Naive thymus-derived CD4-positive, alpha-beta T cell (primary cell): ENCODE results near the gene CDKN1A. TPM values are rescaled to one million over a fixed set of nuclear protein-coding genes. Genes with fewer than 3 reads are reported as not detected.
"Not testable (repeated sequence)": the region's sequence is repeated elsewhere in the genome, so short reads cannot be mapped to it uniquely, and the experiment has no call there.

Experiments
- ATAC-seq: fragments of 150-1000 bp; cut with Tn5 transposase; 2 replicates; pipeline ENCODE4 v1.10.0; 2021; ENCODE audit warnings: mild to moderate bottlenecking, moderate library complexity
- CTCF ChIA-PET: fragments of 350-600 bp; sonication (Branson Sonifier 250); formaldehyde crosslinking; loops from one replicate; lab custom pipeline; 2021; ENCODE audit warnings: antibody characterized with exemption; lab: Charles Lee
- POLR2A ChIA-PET: fragments of 350-600 bp; sonication (Branson Sonifier 250); formaldehyde crosslinking; loops from one replicate; lab custom pipeline; 2021; ENCODE audit warnings: antibody characterized with exemption, inconsistent platforms; lab: Charles Lee
- DNase-seq, 9 donors: peaks; one replicate each; pipeline versions ENCODE4 v3.0.0 to v3.0.0-alpha.2; 2020 to 2022; ENCODE audit warnings: mixed read lengths in 1 of 9
- H3K27ac ChIP-seq: one replicate; pipeline ENCODE4 v1.7.0; 2013; ENCODE audit warnings: mild to moderate bottlenecking, low read depth, low read length, moderate library complexity
- H3K27me3 ChIP-seq, 2 donors: one replicate each; pipeline ENCODE4 v1.7.0; 2013; ENCODE audit warnings: low read length in 2 of 2, mild to moderate bottlenecking in 2 of 2, moderate library complexity in 2 of 2; ENCODE audit not compliant: control insufficient read depth in 2 of 2, insufficient read depth in 2 of 2
- H3K36me3 ChIP-seq, 3 experiments: 1 replicate in 2 of 3; 2 replicates in 1 of 3; pipeline ENCODE4 v1.7.0; 2013; ENCODE audit warnings: low read length in 3 of 3, mild to moderate bottlenecking in 3 of 3, moderate library complexity in 1 of 3; ENCODE audit not compliant: insufficient read depth in 3 of 3, control insufficient read depth in 2 of 3
- H3K4me1 ChIP-seq, 2 donors: one replicate each; pipeline ENCODE4 v1.7.0; 2013; ENCODE audit warnings: low read length in 2 of 2, mild to moderate bottlenecking in 2 of 2, moderate library complexity in 1 of 2; ENCODE audit not compliant: control insufficient read depth in 2 of 2, insufficient read depth in 2 of 2
- H3K4me3 ChIP-seq: 2 replicates; pipeline ENCODE4 v1.7.0; 2013; ENCODE audit warnings: mild to moderate bottlenecking, low read length
- H3K9me3 ChIP-seq, 3 experiments: 1 replicate in 2 of 3; 2 replicates in 1 of 3; pipeline ENCODE4 v1.7.0; 2013; ENCODE audit warnings: low read length in 3 of 3; ENCODE audit not compliant: control insufficient read depth in 2 of 3
- H3K27ac Mint-ChIP-seq, 9 donors: one replicate each; pipeline ENCODE4 v1.8.0; 2020 to 2022; ENCODE audit warnings: mixed read lengths in 9 of 9, mild to moderate bottlenecking in 8 of 9, moderate library complexity in 5 of 9, inconsistent platforms in 2 of 9
- H3K27me3 Mint-ChIP-seq, 5 donors: one replicate each; pipeline ENCODE4 v1.8.0; 2021 to 2022; ENCODE audit warnings: mixed read lengths in 5 of 5, mild to moderate bottlenecking in 1 of 5
- H3K36me3 Mint-ChIP-seq, 5 donors: one replicate each; pipeline ENCODE4 v1.8.0; 2020 to 2022; ENCODE audit warnings: mixed read lengths in 5 of 5, mild to moderate bottlenecking in 3 of 5, inconsistent platforms in 1 of 5
- H3K4me1 Mint-ChIP-seq, 7 donors: one replicate each; pipeline ENCODE4 v1.8.0; 2020 to 2022; ENCODE audit warnings: mixed read lengths in 7 of 7, mild to moderate bottlenecking in 3 of 7, inconsistent platforms in 1 of 7
- H3K4me3 Mint-ChIP-seq, 10 donors: one replicate each; pipeline ENCODE4 v1.8.0; 2020 to 2022; ENCODE audit warnings: mild to moderate bottlenecking in 10 of 10, mixed read lengths in 10 of 10, moderate library complexity in 6 of 10, inconsistent platforms in 2 of 10
- H3K9me3 Mint-ChIP-seq, 11 donors: one replicate each; pipeline ENCODE4 v1.8.0; 2020 to 2022; ENCODE audit warnings: mixed read lengths in 11 of 11, mild to moderate bottlenecking in 4 of 11, inconsistent platforms in 1 of 11, moderate library complexity in 1 of 11
- intact Hi-C, 2 donors: fragments of 100-400 bp; cut with micrococcal nuclease; formaldehyde crosslinking; loops; one replicate each; pipeline ENCODE4 v1.15.1; 2023
- polyA plus RNA-seq, 2 donors: library from polyadenylated mRNA; unstranded; fragments of 300-500 nt; fragmentation: Illumina TruSeq; gene quantifications; one replicate each; pipeline ENCODE4 v1.2.3, GENCODE V29; 2021
- total RNA-seq, 6 experiments: library from RNA in 5 of 6; stranded (reverse) in 5 of 6; gene quantifications; 1 replicate in 5 of 6; 2 replicates in 1 of 6; pipeline ENCODE4 v1.2.3 and lab custom pipeline; 2021 to 2026

CDKN1A gene
- total and polyA plus RNA-seq, 7 experiments from 2014 or later = 0.08 to 156 (median 1.6) TPM

GRCh38 chr6:36703081-36703606, 24.6 kb downstream of the CDKN1A start:
- DNase-seq (no peak), ATAC-seq (no peak)
- intact Hi-C loops = no loop called here
- Histone ChIP-seq H3K4me3 (no peak overlapping the region), H3K27ac (no peak overlapping the region), H3K36me3 (no peaks in the 10 kb centered on the region), H3K4me1 (no peaks in the 10 kb centered on the region), H3K27me3 (no peaks in the 10 kb centered on the region), H3K9me3 (no peaks in the 10 kb centered on the region)
- H3K27ac Mint-ChIP-seq = no peak overlapping the region
- ChIA-PET CTCF (no interaction called here), POLR2A (no interaction called here)
- H3K9me3 Mint-ChIP-seq = peaks cover 0 to 1% (median 0%) of the 10 kb centered on the region in 11 donors
- peaks cover 0 to 11% (median 0%) of the 10 kb centered on the region in 7 donors for H3K4me1 Mint-ChIP-seq
- peaks cover 0 to 10% (median 0%) of the 10 kb centered on the region in 5 donors for H3K27me3 Mint-ChIP-seq
- H3K4me3 Mint-ChIP-seq = peak overlapping the region in 1 of 10 donors; percentile 3
- H3K36me3 Mint-ChIP-seq = no peaks in the 10 kb centered on the region

GRCh38 chr6:36703982-36704381, 25.5 kb downstream of the CDKN1A start:
- Mint-ChIP-seq H3K36me3 (no peaks in the 10 kb centered on the region), H3K4me3 (no peak overlapping the region), H3K9me3 (peaks cover 0 to 1% (median 0%) of the 10 kb centered on the region in 11 donors), H3K27ac (no peak overlapping the region), H3K27me3 (peaks cover 0 to 10% (median 0%) of the 10 kb centered on the region in 5 donors), H3K4me1 (peaks cover 0 to 11% (median 0%) of the 10 kb centered on the region in 7 donors)
- Histone ChIP-seq H3K4me3 (no peak overlapping the region), H3K36me3 (no peaks in the 10 kb centered on the region), H3K9me3 (no peaks in the 10 kb centered on the region), H3K27me3 (no peaks in the 10 kb centered on the region), H3K27ac (no peak overlapping the region), H3K4me1 (no peaks in the 10 kb centered on the region)
- no peak for DNase-seq
- CTCF ChIA-PET = no interaction called here
- no peak for ATAC-seq
- intact Hi-C loops = no loop called here
- POLR2A ChIA-PET = no interaction called here

GRCh38 chr6:36704961-36705577, 26.6 kb downstream of the CDKN1A start:
- H3K27ac Mint-ChIP-seq = not testable (repeated sequence)

GRCh38 chr6:36706339-36706738, 27.8 kb downstream of the CDKN1A start:
- Histone ChIP-seq H3K4me1 (no peaks in the 10 kb centered on the region), H3K9me3 (no peaks in the 10 kb centered on the region), H3K36me3 (no peaks in the 10 kb centered on the region), H3K27ac (no peak overlapping the region), H3K27me3 (no peaks in the 10 kb centered on the region), H3K4me3 (no peak overlapping the region)
- no peak for DNase-seq
- Mint-ChIP-seq H3K9me3 (peaks cover 0 to 1% (median 0%) of the 10 kb centered on the region in 11 donors), H3K27me3 (peaks cover 0 to 15% (median 0%) of the 10 kb centered on the region in 5 donors), H3K36me3 (no peaks in the 10 kb centered on the region), H3K27ac (no peak overlapping the region), H3K4me3 (no peak overlapping the region), H3K4me1 (peaks cover 0 to 7% (median 0%) of the 10 kb centered on the region in 7 donors)
- intact Hi-C loops = no loop called here
- ATAC-seq = no peak
- ChIA-PET CTCF (interaction anchor here (0.9 kb wide), 1 partner anchor 53 kb away, joined by 3 read pairs; no protein-coding TSS in a partner anchor), POLR2A (no interaction called here)

More at GRCh38 chr6:36704961-36705577, 26.6 kb downstream of the CDKN1A start:
- CTCF ChIA-PET, H3K4me3 Mint-ChIP-seq, H3K9me3 Mint-ChIP-seq, POLR2A ChIA-PET, H3K36me3 Mint-ChIP-seq, H3K27ac ChIP-seq, H3K9me3 ChIP-seq, H3K4me1 ChIP-seq, H3K36me3 ChIP-seq, H3K4me3 ChIP-seq, H3K27me3 ChIP-seq, DNase-seq, intact Hi-C loops, ATAC-seq: not testable (repeated sequence)
- Mint-ChIP-seq H3K27me3 (peaks cover 0 to 14% (median 0%) of the 10 kb centered on the region in 5 donors), H3K4me1 (peaks cover 0 to 11% (median 0%) of the 10 kb centered on the region in 7 donors)

- no peak overlapping the region for H3K27ac ChIP-seq
- Mint-ChIP-seq H3K27ac (no peak overlapping the region), H3K4me1 (no peaks in the 10 kb centered on the region), H3K4me3 (no peak overlapping the region), H3K27me3 (peaks cover 0 to 25% (median 0%) of the 10 kb centered on the region in 5 donors), H3K9me3 (no peaks in the 10 kb centered on the region), H3K36me3 (no peaks in the 10 kb centered on the region)
- ChIA-PET CTCF (no interaction called here), POLR2A (no interaction called here)
- H3K4me3 ChIP-seq = no peak overlapping the region
- H3K9me3 ChIP-seq = no peaks in the 10 kb centered on the region
- H3K27me3 ChIP-seq = no peaks in the 10 kb centered on the region
- no peaks in the 10 kb centered on the region for H3K4me1 ChIP-seq
- intact Hi-C loops = no loop called here
- DNase-seq = no peak
- H3K36me3 ChIP-seq = no peaks in the 10 kb centered on the region
- no peak for ATAC-seq
Observed at GRCh38 chr6:36712816-36713215, 34.3 kb downstream of the CDKN1A start.

- no peak overlapping the region for H3K4me3 Mint-ChIP-seq
- peaks cover 0 to 24% (median 0%) of the 10 kb centered on the region in 5 donors for H3K27me3 Mint-ChIP-seq
- no peaks in the 10 kb centered on the region for H3K9me3 Mint-ChIP-seq
- no peaks in the 10 kb centered on the region for H3K27me3 ChIP-seq
- DNase-seq (no peak), ATAC-seq (no peak)
- no peaks in the 10 kb centered on the region for H3K36me3 Mint-ChIP-seq
- CTCF ChIA-PET = no interaction called here
- H3K4me3 ChIP-seq = no peak overlapping the region
- H3K27ac ChIP-seq = no peak overlapping the region
- no peaks in the 10 kb centered on the region for H3K4me1 Mint-ChIP-seq
- POLR2A ChIA-PET = no interaction called here
- H3K27ac Mint-ChIP-seq = no peak overlapping the region
- no peaks in the 10 kb centered on the region for H3K9me3 ChIP-seq
- no peaks in the 10 kb centered on the region for H3K36me3 ChIP-seq
- H3K4me1 ChIP-seq = no peaks in the 10 kb centered on the region
- intact Hi-C loops = no loop called here
Observed at GRCh38 chr6:36713846-36714245, 35.3 kb downstream of the CDKN1A start.

GRCh38 chr6:36714511-36714910, 36.0 kb downstream of the CDKN1A start:
- Histone ChIP-seq H3K27me3 (no peaks in the 10 kb centered on the region), H3K36me3 (no peaks in the 10 kb centered on the region), H3K27ac (no peak overlapping the region), H3K9me3 (no peaks in the 10 kb centered on the region), H3K4me1 (no peaks in the 10 kb centered on the region), H3K4me3 (no peak overlapping the region)
- Mint-ChIP-seq H3K36me3 (no peaks in the 10 kb centered on the region), H3K9me3 (no peaks in the 10 kb centered on the region), H3K27me3 (peaks cover 0 to 23% (median 0%) of the 10 kb centered on the region in 5 donors), H3K4me1 (peaks cover 0 to 2% (median 0%) of the 10 kb centered on the region in 7 donors), H3K27ac (no peak overlapping the region), H3K4me3 (no peak overlapping the region)
- ATAC-seq (no peak), DNase-seq (no peak)
- intact Hi-C loops = no loop called here
- POLR2A ChIA-PET = no interaction called here
- CTCF ChIA-PET = no interaction called here
